GM18507 (cell line): ENCODE data around the gene PRKAR1A.
"Not testable (repeated sequence)": the region's sequence is repeated elsewhere in the genome, so short reads cannot be mapped to it uniquely, and the experiment has no call there.

ENCODE experiments used
- DNase-seq: peaks from one replicate; pipeline ENCODE4 v3.0.0; 2011; ENCODE audit warnings: low read depth; ENCODE audit not compliant: insufficient read length; ENCODE audit errors: extremely low spot score
- FAIRE-seq: peaks from 2 replicates; lab custom pipeline; 2011; peaks lifted over from hg19 to GRCh38; lab: Jason Lieb, UNC

Gene PRKAR1A

DNA sequence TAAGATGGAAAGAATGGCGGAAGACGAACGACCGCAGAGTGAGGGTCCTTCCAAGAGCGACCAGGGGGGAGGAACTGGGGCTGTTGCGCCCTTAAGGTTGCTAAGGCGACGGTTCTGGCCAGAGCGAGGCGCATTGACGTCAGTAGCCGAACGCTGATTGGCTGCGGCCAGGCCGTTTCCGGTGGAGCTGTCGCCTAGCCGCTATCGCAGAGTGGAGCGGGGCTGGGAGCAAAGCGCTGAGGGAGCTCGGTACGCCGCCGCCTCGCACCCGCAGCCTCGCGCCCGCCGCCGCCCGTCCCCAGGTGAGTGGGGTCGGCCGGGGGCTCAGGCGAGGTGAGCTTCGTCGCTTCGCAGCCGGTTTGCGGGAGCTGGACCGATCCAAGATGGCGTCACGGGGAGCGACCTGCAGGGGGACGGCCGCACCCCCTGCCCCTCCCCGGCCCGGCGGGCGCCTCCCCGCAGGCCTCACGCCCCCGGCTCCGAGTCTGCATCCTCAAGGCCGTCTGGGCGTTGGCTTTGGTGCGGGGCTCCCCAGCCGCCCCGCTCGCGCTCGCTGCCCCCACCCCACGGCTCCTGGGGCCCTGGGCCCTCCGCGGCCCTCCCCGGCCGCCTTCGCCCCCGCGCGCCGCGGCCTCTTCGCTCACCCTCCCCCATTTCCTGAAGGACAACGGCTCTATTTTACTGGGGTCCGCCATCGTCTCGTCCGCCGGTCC, at the start of gene PRKAR1A:
Gene PRKAR1A, plus strand, starts transcription at position 184 of the 713 bp plus-strand sequence. CDS start 2,970 bp downstream, outside the sequence.
- DNase-seq = peak; percentile 86
- peak; percentile 88 for FAIRE-seq

- DNase-seq (no peak), FAIRE-seq (no peak)
Observed at GRCh38 chr17:68463211-68464019, 48.8 kb upstream of the PRKAR1A start.

GRCh38 chr17:68468334-68468733, 43.9 kb upstream of the PRKAR1A start:
- DNase-seq = no peak
- no peak for FAIRE-seq

DNA sequence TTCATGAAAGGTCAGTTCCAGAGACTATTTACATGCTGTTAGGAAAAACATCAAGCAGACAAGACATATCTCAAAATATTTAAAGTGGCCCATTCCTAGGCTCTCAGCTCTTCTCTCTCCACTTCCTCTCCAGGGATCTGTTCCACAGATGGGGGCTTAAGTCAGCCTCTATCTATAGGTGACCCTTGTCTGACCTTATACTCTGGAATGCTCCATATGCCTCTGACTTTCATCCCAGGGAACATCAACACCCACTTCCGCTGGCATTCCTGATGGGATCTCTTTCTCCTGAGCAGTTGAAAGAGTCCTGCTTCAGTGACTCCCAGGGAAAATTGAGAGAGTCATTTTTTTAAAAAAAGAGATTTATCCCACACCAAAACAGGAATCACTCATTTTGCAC, 43.4 kb upstream of the PRKAR1A start:
- FAIRE-seq = no peak
- no peak for DNase-seq

DNA sequence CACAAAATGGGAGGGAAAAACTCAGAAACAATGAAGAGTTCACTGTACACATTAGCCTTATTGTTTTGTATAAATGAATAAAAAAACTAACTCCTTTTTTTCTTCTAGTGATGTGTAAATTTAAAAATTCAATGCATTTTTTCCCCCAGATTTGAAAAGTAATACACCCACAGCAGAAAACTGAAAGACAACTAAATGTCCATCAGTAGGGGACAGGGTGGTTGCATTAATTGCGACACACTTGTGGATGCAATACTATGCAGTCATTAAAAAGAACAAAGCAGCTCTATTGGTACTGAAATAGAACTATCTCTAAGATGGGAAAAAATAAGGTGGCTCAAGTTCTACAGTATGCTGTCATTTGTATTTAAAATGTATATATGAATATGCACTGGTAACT, 41.3 kb upstream of the PRKAR1A start:
- FAIRE-seq (no peak), DNase-seq (no peak)

GRCh38 chr17:68480885-68481284, 31.3 kb upstream of the PRKAR1A start:
- FAIRE-seq = no peak
- DNase-seq = no peak

GRCh38 chr17:68482576-68483041, 29.6 kb upstream of the PRKAR1A start:
- DNase-seq (no peak), FAIRE-seq (no peak)

DNA sequence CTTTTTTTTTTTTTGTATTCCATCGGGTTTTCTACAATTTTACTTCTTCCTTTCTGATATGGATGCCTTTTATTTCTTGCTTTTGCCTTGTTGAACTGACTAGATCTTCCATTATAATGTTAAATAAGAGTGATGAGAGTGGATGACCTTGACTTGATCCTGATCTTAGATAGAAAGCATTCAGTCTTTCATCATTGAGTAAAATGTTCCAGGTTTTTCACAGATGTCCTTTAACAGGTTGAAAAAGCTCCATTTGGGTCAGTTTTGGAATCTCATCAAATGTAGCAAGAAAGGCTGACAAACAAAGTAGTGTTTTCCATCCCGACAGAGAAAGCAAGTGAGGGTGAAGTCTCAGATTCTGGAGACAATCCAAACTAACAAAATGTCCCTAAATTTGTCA, 27.8 kb upstream of the PRKAR1A start:
- DNase-seq (no peak), FAIRE-seq (no peak)

- no peak for FAIRE-seq
Observed at GRCh38 chr17:68489919-68490318, 22.3 kb upstream of the PRKAR1A start.

GRCh38 chr17:68491381-68492231, 20.6 kb upstream of the PRKAR1A start:
- FAIRE-seq (peak; percentile 59), DNase-seq (no peak)

More at GRCh38 chr17:68489919-68490318, 22.3 kb upstream of the PRKAR1A start:
- DNase-seq = no peak

GRCh38 chr17:68492394-68493054, 19.7 kb upstream of the PRKAR1A start:
- not testable (repeated sequence) for DNase-seq, FAIRE-seq

GRCh38 chr17:68495081-68495480, 17.1 kb upstream of the PRKAR1A start:
- DNase-seq (no peak), FAIRE-seq (no peak)

DNA sequence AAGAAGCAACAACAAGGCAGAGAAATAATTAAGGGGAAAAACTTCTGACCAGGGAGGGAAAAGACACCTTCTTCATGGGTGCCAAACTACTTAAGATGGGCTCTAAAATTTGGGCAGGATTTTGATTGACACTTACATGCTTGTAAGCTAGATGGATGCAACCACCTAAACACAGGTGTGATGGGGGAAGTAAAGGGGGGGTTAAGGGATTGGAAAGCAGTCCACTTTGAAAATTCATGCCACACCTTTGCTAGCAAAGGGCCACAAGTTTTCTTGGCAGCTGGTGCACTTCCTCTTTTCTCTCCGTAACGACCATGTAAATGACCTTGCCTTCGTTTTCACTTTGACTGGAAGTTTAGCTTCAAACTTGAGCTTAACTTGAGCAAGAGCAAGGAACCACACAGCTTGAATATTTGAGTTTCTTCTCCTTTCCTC, 14.3 kb upstream of the PRKAR1A start:
- FAIRE-seq (peak; percentile 97), DNase-seq (peak; percentile 53)

DNA sequence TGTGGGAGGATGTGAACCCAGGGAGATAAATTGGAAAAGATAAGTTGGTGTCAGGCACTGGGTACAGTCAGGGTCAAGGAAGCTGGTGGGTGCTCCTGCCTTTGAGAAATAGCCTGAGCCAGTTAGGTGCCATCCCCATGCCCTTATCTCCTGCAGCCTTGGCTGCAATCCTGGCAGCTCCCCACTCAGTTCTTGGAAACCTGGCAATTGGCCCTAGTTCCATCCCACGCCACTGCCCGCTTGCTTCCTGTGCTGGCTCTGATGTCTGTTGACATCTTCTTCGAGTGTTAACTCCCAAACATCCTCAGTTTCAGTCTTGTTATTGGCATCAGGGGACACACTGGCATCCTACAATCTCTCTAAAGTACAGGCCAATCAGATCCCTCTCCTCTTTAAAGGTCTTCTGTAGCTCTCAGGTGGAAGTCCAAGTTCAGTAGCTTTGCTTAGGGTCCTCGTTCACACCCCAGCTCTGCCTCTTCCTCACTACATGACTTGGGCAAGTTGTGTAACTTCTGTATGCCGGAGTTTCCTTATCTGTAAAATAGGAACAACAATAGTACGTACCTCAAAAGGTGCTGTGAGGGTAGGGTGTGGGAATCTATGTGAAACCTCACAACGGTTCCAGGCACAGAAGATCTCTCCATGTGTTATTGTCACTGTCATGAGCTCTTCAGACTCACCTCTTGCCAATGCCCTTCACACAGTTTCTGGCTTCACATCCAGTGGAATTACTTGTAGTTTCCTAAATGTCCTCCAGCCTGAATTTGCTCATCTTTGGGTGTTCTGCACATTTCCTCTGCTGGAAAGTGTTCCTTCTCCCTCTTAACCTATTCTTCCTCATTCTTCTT, 13.5 kb upstream of the PRKAR1A start:
- peak; percentile 65 for FAIRE-seq
- DNase-seq = no peak

DNA sequence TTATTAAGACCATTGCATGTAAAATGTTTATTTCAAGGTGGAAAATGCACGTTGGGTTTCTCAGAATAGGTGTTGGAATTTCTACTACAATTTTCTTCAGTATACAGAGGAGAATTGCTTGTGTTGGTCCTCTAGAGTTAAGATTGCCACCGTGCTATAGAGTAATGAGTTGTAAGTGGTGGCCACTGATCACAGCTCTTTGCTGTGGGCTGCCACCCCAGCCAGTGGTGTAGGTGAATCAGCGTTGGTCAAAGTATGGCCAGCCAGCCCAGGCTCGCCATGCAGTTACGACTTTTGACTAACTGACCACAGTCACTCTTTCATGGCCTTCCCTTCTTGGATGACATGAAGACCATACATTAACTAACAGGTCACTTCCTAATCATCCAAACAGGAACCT, 12.6 kb upstream of the PRKAR1A start:
- FAIRE-seq (no peak), DNase-seq (no peak)

DNA sequence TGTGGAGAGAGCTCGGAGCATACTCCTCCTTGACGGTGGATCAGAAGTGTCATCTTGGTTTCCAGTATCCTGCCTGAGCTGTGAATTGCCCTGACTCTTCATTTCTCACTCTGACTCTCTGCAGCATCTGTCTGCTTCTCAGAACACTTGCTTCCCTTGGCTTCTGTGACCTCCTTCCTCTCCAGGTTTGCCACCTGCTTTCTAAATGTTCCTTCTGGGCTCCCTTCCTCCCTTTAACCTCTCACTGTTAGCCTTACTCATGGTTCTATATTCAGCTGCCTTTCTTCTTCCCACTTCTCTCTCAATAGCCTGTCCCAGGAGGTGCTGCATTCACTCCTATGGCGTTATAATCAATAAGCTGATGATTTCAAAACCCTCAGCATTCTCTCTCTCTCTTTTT, 11.2 kb upstream of the PRKAR1A start:
- no peak for FAIRE-seq

GRCh38 chr17:68505951-68506350, 6.3 kb upstream of the PRKAR1A start:
- FAIRE-seq (no peak), DNase-seq (no peak)

More for the DNA sequence above, 11.2 kb upstream of the PRKAR1A start:
- no peak for DNase-seq

DNA sequence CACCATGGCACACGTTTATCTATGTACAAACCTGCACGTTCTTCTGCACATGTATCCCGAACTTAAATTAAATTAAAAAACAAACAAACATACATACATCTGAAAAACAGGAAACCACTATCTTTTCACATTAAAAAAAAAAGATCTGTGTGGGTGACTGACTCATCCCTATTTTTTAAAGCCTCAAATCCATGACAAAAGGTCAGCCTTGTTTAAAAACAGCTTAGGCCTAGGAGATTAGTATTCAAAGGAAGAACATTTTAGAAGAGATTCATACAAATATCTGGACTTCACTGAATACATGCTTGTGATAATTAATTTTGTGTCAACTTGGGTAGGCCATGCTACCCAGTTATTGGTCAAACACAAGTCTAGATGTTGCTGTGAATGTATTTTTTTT, 4.7 kb upstream of the PRKAR1A start:
- no peak for FAIRE-seq
- no peak for DNase-seq
